Measurements from ENCODE around the gene STXBP2.

The STXBP2 gene

GRCh38 chr19:7597689-7598088 is 39.2 kb upstream of the STXBP2 start:
- no peak for DNase-seq
- H3K27ac ChIP-seq: no peak overlapping the region
- H3K27me3 ChIP-seq (replicated peaks): peaks cover 20% of the 10 kb centered on the region
- TF ChIP-seq CTCF (IDR thresholded peaks at IDR 0.05; ENCODE audit: low read depth, low read length, missing control alignments): no peak
- H3K4me3 ChIP-seq (ENCODE audit: low read depth, low read length): no peak overlapping the region
- H3K36me3 ChIP-seq (replicated peaks): no peaks in the 10 kb centered on the region
- in situ Hi-C loops (cut with HindIII; ENCODE audit: low pct_ligation_motif_present, low sequenced_read_pairs): no loop called here

- Histone ChIP-seq H3K36me3 (replicated peaks) (no peaks in the 10 kb centered on the region), H3K4me3 (ENCODE audit: low read depth, low read length) (no peak overlapping the region), H3K27me3 (replicated peaks) (peaks cover 20% of the 10 kb centered on the region), H3K27ac (no peak overlapping the region)
- TF ChIP-seq CTCF (IDR thresholded peaks at IDR 0.05; ENCODE audit: low read depth, low read length, missing control alignments): no peak
- no peak for DNase-seq
- in situ Hi-C loops (cut with HindIII; ENCODE audit: low pct_ligation_motif_present, low sequenced_read_pairs): no loop called here
These were observed 38.7 kb upstream of the STXBP2 start for GRCh38 chr19:7598180-7598579.

GRCh38 chr19:7600721-7601120 is 36.2 kb upstream of the STXBP2 start:
- no peak overlapping the region for H3K27ac ChIP-seq
- H3K27me3 ChIP-seq (replicated peaks): peaks cover 15% of the 10 kb centered on the region
- DNase-seq: no peak
- in situ Hi-C loops (cut with HindIII; ENCODE audit: low pct_ligation_motif_present, low sequenced_read_pairs): no loop called here
- no peak overlapping the region for H3K4me3 ChIP-seq (ENCODE audit: low read depth, low read length)
- no peaks in the 10 kb centered on the region for H3K36me3 ChIP-seq (replicated peaks)
- TF ChIP-seq CTCF (IDR thresholded peaks at IDR 0.05; ENCODE audit: low read depth, low read length, missing control alignments): no peak

GRCh38 chr19:7602240-7602934 is 34.5 kb upstream of the STXBP2 start:
- H3K4me3 ChIP-seq (ENCODE audit: low read depth, low read length): no peak overlapping the region
- in situ Hi-C loops (cut with HindIII; ENCODE audit: low pct_ligation_motif_present, low sequenced_read_pairs): no loop called here
- H3K36me3 ChIP-seq (replicated peaks): no peaks in the 10 kb centered on the region
- TF ChIP-seq CTCF (IDR thresholded peaks at IDR 0.05; ENCODE audit: low read depth, low read length, missing control alignments): no peak
- H3K27ac ChIP-seq: no peak overlapping the region
- no peak for DNase-seq
- peaks cover 2% of the 10 kb centered on the region for H3K27me3 ChIP-seq (replicated peaks)

GRCh38 chr19:7602935-7603497 is 33.9 kb upstream of the STXBP2 start:
- H3K36me3 ChIP-seq (replicated peaks): no peaks in the 10 kb centered on the region
- DNase-seq: no peak
- no peak for TF ChIP-seq CTCF (IDR thresholded peaks at IDR 0.05; ENCODE audit: low read depth, low read length, missing control alignments)
- H3K27ac ChIP-seq: no peak overlapping the region
- H3K27me3 ChIP-seq (replicated peaks): no peaks in the 10 kb centered on the region
- in situ Hi-C loops (cut with HindIII; ENCODE audit: low pct_ligation_motif_present, low sequenced_read_pairs): no loop called here
- H3K4me3 ChIP-seq (ENCODE audit: low read depth, low read length): no peak overlapping the region

- Histone ChIP-seq H3K4me3 (ENCODE audit: low read depth, low read length) (no peak overlapping the region), H3K27me3 (replicated peaks) (no peaks in the 10 kb centered on the region), H3K36me3 (replicated peaks) (no peaks in the 10 kb centered on the region), H3K27ac (no peak overlapping the region)
- no peak for TF ChIP-seq CTCF (IDR thresholded peaks at IDR 0.05; ENCODE audit: low read depth, low read length, missing control alignments)
- no peak for DNase-seq
- in situ Hi-C loops (cut with HindIII; ENCODE audit: low pct_ligation_motif_present, low sequenced_read_pairs): no loop called here
These were observed 33.0 kb upstream of the STXBP2 start for GRCh38 chr19:7603919-7604318.
